Activated CD4-positive, alpha-beta T cell treated with anti-CD3 and anti-CD28 coated beads, Interleukin-2, amount 50 U/mL, for 24 hours (primary cell): ENCODE results near the gene ADTRP.

Experiments used
- DNase-seq, 2 donors: peaks; one replicate each; pipeline ENCODE4 v3.0.0-alpha.2; 2020; ENCODE audit warnings: low read depth in 1 of 2, low spot score in 1 of 2

Gene ADTRP

DNA sequence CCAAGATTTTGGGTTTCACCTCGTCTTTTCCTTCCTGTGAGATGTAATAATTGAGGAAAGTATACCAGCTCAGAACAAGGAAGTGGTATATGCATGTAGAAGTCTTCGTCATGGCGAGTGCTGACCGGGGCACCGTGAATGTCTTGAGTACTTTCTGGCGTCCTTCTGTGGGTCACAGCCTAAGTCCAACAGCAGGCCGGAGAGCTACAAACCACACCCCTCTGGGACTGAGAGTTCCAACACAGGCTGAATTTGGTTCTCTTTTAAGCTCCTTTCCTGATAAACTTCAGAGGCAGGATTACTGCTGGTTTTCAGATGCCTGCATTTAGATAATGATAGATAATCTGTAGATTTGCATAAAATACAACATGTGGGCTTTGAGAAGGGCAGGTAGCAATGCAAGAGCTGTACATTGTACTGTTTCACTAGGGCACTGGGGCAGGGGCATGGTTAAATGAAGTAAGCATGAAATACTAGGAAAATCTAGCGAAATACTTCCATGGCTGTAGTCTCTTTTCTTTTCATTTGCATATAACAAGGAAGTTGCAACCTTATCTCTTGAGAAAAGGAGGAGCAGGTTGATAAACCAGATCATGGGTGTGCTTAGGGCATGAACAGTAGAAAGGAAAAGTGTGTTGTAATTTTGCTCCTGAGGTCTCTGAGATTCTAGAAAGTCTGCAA lies at the start of gene ADTRP:
TSS of gene ADTRP (minus strand) at position 156 of the 681 bp plus-strand sequence. CDS start at position 112, 44 bp downstream.
- no peak for DNase-seq

DNA sequence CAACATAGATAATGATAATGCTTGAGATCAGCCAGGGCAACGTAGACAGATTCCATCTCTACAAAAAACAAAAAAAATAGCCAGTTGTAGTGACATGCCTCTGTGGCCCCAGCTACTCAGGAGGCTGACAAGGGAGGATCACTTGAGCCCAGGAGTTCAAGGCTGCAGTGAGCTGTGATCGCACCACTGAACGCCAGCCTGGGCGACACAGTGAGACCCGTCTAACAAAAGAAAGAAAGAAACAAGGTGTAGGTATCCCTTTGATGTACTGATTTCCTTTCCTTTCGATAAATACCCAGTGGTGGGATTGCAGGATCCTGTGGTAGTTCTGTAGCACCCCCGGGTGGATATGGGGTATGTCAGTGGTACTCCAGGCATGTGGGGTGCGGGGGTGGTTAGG lies 48.2 kb upstream of the ADTRP start:
- no peak for DNase-seq

DNA sequence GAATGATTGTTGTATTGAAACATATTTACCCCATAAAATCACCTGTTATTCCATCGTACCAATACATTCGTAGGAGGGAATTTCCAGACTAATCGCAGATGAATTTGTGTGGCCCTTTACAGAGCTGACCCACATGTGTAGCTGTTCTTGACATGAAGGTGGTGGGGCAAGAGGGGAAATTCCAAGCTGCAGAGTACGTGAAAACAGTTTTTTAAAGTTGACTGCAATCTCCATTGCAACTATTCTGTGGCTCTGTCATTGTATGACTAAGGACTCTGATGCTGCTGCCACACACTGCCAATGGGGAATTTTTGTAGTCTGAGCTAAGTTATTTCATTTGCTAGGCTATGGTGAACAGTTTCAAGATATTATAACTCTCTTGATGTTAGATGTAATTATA lies 46.4 kb upstream of the ADTRP start:
- peak in 1 of 2 donors; percentile 4 for DNase-seq

DNA sequence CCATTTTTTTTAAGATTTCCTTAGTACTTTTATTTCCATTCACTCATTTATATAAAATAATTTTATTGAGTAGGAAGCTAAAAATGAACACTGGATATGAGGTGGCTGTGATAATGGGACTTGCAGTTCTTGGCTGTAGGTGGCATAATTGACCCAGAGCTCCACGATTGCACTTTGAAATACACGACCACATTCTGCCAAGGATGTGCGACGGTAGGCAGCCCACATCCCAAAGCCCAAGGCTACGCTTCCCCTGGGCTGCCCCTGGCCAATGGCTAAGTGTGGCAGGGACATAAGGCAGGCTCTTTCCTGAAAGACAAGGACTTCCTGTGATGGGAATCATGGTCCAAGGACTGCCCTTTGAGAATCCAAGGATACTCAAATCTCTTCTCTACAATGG lies 43.7 kb upstream of the ADTRP start:
- DNase-seq, result no peak

DNA sequence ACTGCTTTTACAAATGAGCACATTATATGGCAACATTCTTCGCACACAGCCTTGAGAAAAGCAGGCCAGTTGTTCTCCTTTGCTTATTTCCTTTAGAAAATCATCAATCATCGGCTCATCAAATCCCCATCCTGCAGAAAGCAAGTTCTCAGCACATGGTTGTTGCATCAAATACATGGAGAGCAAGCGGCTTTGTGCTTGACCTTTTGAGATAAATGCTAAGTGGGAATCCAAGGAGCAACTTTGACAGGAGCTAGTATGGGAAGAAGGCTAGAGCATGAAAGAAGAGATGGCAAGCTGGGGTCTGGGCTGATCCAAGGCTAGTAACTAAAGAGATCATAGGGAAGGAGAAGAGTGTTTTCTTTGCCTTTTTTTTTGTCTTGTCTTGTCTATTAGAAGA lies 43.2 kb upstream of the ADTRP start:
- no peak for DNase-seq

- DNase-seq, result no peak
These were observed 42.2 kb upstream of the ADTRP start for GRCh38 chr6:11820821-11821220.

- no peak for DNase-seq
These were observed 40.9 kb upstream of the ADTRP start for GRCh38 chr6:11819486-11819885.

GRCh38 chr6:11815231-11815630 lies 36.6 kb upstream of the ADTRP start:
- DNase-seq, result no peak

- DNase-seq, result no peak
These were observed 36.2 kb upstream of the ADTRP start for GRCh38 chr6:11814819-11815218.

GRCh38 chr6:11814106-11814505 lies 35.5 kb upstream of the ADTRP start:
- DNase-seq, result no peak

DNA sequence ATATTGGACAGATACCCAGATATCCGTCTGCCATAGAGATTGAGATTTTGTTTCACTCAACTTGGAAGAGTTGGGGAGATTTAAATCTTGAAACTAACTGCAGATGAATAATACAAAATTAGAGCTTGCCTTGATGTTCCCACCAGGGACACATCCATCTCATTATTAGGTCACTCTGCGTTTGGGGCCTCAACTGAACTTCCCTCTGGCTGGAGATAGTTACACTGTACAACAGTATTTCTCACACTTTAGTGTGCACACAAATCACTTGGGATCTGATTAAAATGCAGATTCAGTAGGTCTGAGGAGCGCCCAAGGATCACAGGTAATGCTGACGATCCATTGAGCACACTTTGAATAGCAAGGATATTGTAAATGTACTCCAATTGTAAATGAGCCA lies 35.0 kb upstream of the ADTRP start:
- no peak for DNase-seq

- DNase-seq, result no peak
These were observed 34.3 kb upstream of the ADTRP start for GRCh38 chr6:11812951-11813350.

GRCh38 chr6:11812439-11812838 lies 33.8 kb upstream of the ADTRP start:
- DNase-seq, result no peak

DNA sequence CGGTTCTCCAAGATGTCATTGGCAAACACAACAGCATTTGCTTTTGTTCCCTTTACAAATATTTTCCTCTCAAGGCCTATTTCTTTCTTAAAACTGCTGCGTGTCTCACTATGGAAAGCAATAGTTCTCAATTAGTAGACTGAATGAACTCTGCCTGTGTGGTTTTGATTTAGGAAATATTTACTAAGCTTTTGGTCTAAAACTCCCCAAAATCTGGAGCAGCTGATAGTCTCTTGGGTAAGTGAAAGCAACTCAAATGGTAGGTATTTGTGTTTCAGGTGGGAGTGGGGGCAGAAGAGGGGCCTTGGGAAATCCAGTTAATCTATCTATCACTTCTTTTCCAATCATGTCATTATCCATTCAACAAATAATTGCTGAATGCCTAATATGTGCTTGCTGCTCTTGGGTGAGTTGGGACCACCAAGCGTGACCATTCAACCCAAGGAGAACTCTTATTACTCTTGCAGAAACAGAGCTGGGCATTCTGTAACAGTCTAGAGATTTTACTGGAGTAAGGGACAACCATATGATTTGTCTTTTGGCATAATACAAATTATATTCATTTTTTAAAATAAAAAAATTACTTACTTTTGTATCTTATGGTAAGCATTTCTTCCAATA lies 33.2 kb upstream of the ADTRP start:
- DNase-seq, result no peak

GRCh38 chr6:11810854-11811643 lies 32.4 kb upstream of the ADTRP start:
- DNase-seq, result no peak

GRCh38 chr6:11810039-11810541 lies 31.5 kb upstream of the ADTRP start:
- DNase-seq, result no peak

DNA sequence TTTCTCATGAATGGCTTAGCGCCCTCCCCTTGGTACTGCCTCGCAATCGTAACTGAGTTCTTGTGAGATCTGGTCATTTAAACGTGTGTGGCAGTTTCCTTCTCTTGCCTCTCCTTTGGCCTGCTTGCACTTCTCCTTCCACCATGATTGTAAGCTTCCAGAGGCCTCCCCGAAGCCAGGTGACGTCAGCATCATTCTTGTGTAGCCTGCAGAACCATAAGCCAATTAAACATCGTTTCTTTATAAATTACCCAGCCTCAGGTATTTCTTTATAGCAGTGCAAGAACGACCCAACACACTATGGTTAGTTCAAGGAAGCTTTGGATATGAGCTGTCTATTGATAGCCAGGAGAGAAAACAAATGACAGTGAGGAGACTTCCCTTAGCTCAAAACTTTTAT lies 29.5 kb upstream of the ADTRP start:
- DNase-seq, result no peak

- peak in 1 of 2 donors; percentile 13 for DNase-seq
These were observed 28.1 kb upstream of the ADTRP start for GRCh38 chr6:11806561-11807317.

DNA sequence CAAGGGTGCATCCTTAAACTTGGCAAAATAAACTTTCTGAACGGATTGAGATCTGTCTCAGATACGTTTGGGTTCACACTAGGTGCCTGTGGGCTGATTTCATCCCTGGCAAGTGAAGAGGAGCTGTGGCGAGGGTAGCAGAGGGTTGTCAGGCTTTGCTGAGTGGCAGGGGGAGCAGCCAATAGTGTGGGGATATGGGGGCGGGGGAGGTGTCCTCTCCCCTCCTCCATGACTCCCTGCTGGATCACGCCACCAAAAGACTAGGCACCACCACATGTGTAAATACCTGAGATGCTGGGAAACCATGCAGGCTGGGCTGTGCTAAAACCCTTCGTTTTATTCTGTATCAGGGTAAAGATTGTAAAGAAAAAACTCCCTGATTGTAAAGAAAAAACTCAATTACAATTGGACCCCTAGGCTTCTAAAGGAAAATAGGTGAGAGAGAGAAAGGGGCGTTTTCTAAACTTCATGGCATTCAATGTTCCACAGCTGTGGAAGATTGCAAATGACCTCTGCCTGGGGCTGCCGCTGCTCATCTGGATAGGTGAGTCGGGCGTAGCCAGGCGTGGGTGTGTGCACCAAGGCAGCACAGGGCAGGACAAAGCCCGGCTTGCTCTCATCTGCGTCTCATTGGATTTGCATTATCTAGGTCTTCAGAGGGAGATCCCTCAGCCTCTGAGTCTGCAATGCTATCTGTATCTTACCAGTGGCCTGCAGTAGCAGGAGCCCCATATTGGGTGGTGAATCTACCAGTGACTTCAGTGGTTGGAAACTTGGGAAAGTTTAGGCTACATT lies 26.9 kb upstream of the ADTRP start:
- no peak for DNase-seq

DNA sequence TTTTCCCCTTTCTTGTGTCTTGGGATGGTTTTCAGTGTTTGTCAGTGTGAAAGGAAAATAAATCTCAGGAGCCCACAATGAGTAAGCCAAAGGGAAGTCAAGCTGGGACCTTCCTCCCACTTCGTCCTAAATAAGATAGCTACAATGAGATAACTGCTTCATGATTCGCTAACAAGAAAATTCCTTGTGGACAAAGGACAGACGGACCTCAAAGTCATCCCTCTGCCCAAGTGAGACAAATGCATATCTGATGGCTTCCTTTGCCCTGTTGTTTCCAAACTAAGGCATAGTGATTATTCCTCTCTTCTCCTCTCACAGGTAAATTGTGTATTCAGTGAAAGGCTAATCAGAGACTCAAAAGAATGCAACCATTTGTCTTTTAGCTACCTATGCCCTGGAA lies 26.1 kb upstream of the ADTRP start:
- no peak for DNase-seq

GRCh38 chr6:11804135-11804534 lies 25.5 kb upstream of the ADTRP start:
- DNase-seq, result no peak
